ENCODE measurements around the gene CAPN7. TPM values are rescaled to one million over a fixed set of nuclear protein-coding genes. Genes with fewer than 3 reads are reported as not detected.

CAPN7 gene
- total RNA-seq, 4 donors from 2014 or later, result 33.8 to 153 (median 69.7) TPM

DNA sequence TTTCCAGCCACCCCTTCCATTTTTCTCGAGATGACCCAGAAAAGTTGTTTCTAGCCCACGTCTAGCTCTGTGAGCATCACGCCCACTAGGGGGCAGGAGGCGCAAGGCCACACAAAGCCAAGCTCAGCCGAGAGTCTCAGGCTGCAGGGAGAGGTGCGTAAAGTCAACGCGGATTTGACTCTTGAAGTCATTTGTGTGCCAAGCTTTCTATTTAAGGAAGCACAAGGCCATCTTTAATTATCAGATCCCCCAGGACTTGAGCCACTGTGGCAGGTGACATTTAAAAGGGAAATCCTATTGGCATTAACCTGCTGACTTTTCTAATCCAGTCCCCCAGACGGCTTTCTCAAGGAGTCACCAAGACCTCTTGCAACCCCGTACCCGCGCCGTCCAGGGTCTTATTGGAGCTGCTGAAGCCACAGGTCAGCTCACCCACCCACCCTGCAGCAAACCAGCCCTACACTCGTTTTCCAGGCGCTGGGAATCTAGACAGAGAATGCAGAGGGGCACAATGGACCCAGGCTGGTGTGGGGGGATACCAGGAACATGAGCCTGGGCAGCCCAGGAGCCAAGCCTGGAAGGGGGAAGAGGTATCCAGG lies 62.1 kb downstream of the CAPN7 start:
- ATAC-seq (peak; percentile 75 to 82), DNase-seq (peak; percentile 74 to 85)
- Histone ChIP-seq H3K27ac (peak overlapping the region; percentile 73 to 81 (median 74)), H3K27me3 (no peaks in the 10 kb centered on the region), H3K36me3 (no peaks in the 10 kb centered on the region), H3K4me1 (peaks cover 46 to 57% of the 10 kb centered on the region in 2 donors), H3K4me3 (peak overlapping the region in 1 of 4 donors; percentile 1), H3K9me3 (no peaks in the 10 kb centered on the region)
- in situ Hi-C loops (cut with MboI; ENCODE audit: low sequenced_read_pairs in 4 of 4), result loop anchor here (5.0 to 10.0 kb wide), 4 partner anchors 64 to 117 kb away; partner anchors contain the start of gene SH3BP5 (in 1 of the 4)
- intact Hi-C loops (cut with DNase I; ENCODE audit: low total_unique reads), result loop anchor here (1.0 to 5.0 kb wide), 4 partner anchors 62 to 166 kb away; partner anchors contain the start of genes CAPN7 and SH3BP5
- no peak for TF ChIP-seq POLR2A (IDR thresholded peaks at IDR 0.05)
- TF ChIP-seq, protein P1, sequence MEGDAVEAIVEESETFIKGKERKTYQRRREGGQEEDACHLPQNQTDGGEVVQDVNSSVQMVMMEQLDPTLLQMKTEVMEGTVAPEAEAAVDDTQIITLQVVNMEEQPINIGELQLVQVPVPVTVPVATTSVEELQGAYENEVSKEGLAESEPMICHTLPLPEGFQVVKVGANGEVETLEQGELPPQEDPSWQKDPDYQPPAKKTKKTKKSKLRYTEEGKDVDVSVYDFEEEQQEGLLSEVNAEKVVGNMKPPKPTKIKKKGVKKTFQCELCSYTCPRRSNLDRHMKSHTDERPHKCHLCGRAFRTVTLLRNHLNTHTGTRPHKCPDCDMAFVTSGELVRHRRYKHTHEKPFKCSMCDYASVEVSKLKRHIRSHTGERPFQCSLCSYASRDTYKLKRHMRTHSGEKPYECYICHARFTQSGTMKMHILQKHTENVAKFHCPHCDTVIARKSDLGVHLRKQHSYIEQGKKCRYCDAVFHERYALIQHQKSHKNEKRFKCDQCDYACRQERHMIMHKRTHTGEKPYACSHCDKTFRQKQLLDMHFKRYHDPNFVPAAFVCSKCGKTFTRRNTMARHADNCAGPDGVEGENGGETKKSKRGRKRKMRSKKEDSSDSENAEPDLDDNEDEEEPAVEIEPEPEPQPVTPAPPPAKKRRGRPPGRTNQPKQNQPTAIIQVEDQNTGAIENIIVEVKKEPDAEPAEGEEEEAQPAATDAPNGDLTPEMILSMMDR (IDR thresholded peaks at IDR 0.05 in 4 of 5, conservative IDR thresholded peaks at IDR 0.05 in 1 of 5), result peak; percentile 94 to 97 (median 96)

DNA sequence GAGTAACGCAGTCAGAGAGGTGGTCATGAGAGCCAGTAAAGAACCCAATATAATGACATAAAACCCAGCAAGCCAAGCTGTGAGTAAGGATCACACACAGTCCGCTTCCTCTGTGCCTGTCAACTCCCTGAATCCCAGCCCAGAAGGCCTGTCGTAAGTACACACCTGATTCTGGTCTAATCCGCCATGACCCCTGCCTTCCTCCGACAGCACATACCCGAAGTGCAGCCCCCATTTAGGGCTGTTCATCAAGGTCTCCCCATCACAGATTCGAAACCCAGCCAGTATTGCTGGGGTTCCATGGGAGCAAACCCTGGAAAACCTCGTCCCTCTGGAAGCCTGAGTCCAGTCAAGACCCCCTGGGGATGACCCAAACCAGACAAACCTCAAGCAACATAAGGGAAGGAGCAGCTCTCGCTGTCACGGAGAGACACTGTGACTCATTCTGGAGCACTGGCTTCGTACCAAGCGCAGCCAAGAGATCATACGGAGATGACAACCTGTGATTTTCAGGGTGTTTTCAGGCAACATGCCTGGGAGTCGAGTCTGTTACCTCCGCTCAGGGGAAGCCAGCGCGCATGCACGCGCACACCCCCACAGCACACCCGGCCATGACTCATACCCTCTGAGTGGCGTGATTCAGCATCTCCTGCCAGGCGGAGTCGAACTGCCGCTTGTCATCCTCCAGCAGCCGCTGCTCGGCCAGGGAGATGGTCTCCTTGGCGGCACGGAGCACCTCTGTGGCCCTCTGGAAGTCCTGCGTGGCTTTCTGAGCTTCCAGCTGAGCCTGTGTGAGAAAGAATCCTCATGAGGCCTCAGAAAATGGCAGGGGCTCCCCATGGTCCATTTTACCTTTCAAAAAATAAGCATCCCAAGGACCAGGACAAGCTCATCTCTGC lies 63.3 kb downstream of the CAPN7 start:
- intact Hi-C loops (cut with DNase I; ENCODE audit: low total_unique reads) (loop anchor here (5.0 kb wide), 1 partner anchor 167 kb away; no protein-coding TSS in a partner anchor), in situ Hi-C loops (cut with MboI; ENCODE audit: low sequenced_read_pairs in 4 of 4) (loop anchor here (5.0 to 10.0 kb wide), 4 partner anchors 63 to 115 kb away; partner anchors contain the start of gene SH3BP5 (in 1 of the 4))
- TF ChIP-seq, protein P1 (IDR thresholded peaks at IDR 0.05 in 4 of 5, conservative IDR thresholded peaks at IDR 0.05 in 1 of 5), result peak in 1 of 5 experiments; percentile 8
- peak; percentile 41 to 62 for TF ChIP-seq POLR2A (IDR thresholded peaks at IDR 0.05)
- H3K4me3 ChIP-seq, result no peak overlapping the region
- no peaks in the 10 kb centered on the region for H3K36me3 ChIP-seq
- DNase-seq (peak; percentile 70 to 88), ATAC-seq (peak; percentile 38 to 52)
- no peaks in the 10 kb centered on the region for H3K9me3 ChIP-seq
- peaks cover 47 to 55% of the 10 kb centered on the region in 2 donors for H3K4me1 ChIP-seq
- H3K27ac ChIP-seq, result peak overlapping the region; percentile 73 to 81 (median 74)
- no peaks in the 10 kb centered on the region for H3K27me3 ChIP-seq

DNA sequence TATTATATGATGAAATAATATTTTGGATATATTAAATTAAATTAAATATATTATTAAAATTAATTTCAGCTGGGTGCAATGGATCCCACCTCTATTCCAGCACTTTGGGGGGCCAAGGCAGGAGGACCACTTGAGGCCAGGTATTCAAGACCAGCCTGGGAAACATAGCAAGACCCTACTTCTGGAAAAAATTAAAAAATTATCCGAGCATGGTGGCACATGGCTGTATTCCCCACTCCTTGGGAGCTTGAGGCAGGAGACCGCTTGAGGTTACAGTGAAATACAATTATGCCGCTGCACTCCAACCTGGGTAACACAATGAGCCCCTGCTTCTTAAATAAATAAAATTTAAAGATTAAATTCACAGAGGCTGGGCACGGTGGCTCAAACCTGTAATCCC lies 65.0 kb downstream of the CAPN7 start:
- H3K4me1 ChIP-seq, result peaks cover 41 to 51% of the 10 kb centered on the region in 2 donors
- intact Hi-C loops (cut with DNase I; ENCODE audit: low total_unique reads) (no loop called here), in situ Hi-C loops (cut with MboI; ENCODE audit: low sequenced_read_pairs in 4 of 4) (loop anchor here in 2 of 4 donors (5.0 to 10.0 kb wide), 2 partner anchors 61 to 64 kb away; partner anchors contain the start of gene SH3BP5 (in 2 of the 2))
- DNase-seq, result no peak
- H3K36me3 ChIP-seq, result no peaks in the 10 kb centered on the region
- ATAC-seq, result no peak
- no peak overlapping the region for H3K4me3 ChIP-seq
- H3K9me3 ChIP-seq, result no peaks in the 10 kb centered on the region
- H3K27ac ChIP-seq, result peak overlapping the region in 3 of 4 donors; percentile 42 to 58 (median 48)
- H3K27me3 ChIP-seq, result no peaks in the 10 kb centered on the region
- TF ChIP-seq POLR2A (IDR thresholded peaks at IDR 0.05), result no peak
- TF ChIP-seq, protein P1 (IDR thresholded peaks at IDR 0.05 in 4 of 5, conservative IDR thresholded peaks at IDR 0.05 in 1 of 5), result no peak

DNA sequence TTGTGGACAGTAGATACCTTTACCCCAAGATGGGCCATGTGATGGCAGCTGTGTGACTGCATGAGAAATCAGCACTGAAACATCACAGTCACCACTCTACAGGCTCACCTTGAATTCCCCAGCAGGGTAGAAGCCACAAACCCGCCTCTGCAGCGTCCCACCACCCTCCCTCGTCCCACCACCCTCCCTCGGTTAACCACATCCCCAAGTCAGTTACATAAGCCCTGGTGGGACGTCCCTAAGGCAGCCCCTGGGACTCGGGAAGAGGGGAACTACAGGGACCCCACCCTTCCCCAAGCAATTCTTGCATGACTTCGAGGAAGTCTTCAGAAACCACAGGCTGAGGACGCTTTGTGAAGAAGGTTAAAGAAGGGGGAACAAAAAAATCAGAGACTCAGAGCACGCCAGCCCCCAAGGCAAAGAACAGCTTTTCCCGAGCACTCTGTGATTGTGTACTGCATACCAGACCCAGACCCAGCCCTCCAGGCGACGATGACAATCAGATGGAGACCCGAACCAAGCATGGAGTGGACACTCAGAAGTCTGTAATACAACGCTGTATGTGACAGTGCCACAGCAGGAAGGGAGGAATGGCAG lies 65.8 kb downstream of the CAPN7 start:
- in situ Hi-C loops (cut with MboI; ENCODE audit: low sequenced_read_pairs in 4 of 4), result loop anchor here in 2 of 4 donors (5.0 to 10.0 kb wide), 2 partner anchors 60 to 63 kb away; partner anchors contain the start of gene SH3BP5 (in 2 of the 2)
- no peak overlapping the region for H3K4me3 ChIP-seq
- H3K4me1 ChIP-seq, result peaks cover 41 to 51% of the 10 kb centered on the region in 2 donors
- H3K27me3 ChIP-seq, result no peaks in the 10 kb centered on the region
- H3K36me3 ChIP-seq, result no peaks in the 10 kb centered on the region
- no peaks in the 10 kb centered on the region for H3K9me3 ChIP-seq
- ATAC-seq (no peak), DNase-seq (peak; percentile 39 to 60)
- H3K27ac ChIP-seq, result peak overlapping the region; percentile 8 to 58 (median 45)
- intact Hi-C loops (cut with DNase I; ENCODE audit: low total_unique reads), result no loop called here
- TF ChIP-seq POLR2A (IDR thresholded peaks at IDR 0.05), result peak in 1 of 2 donors; percentile 26
- TF ChIP-seq, protein P1 (IDR thresholded peaks at IDR 0.05 in 4 of 5, conservative IDR thresholded peaks at IDR 0.05 in 1 of 5), result no peak
